A673 (cell line): ENCODE data around the gene PIRT.

Experiments
- CTCF ChIP-seq: fragments of 300-800, 200-600 bp; sonication (generic); conservative IDR thresholded peaks from 2 replicates; pipeline ENCODE4 v1.5.1; 2017; ENCODE audit warnings: low read depth, mild to moderate bottlenecking, antibody characterized with exemption, low read length, moderate library complexity, mixed read lengths
- EZH2 ChIP-seq: fragments of 200-600 bp; sonication (generic); IDR thresholded peaks from 2 replicates; pipeline ENCODE4 v1.6.1; 2017; ENCODE audit warnings: borderline replicate concordance, low read depth, mild to moderate bottlenecking, mixed read lengths, antibody characterized with exemption, low read length; ENCODE audit not compliant: poor library complexity, severe bottlenecking

GRCh38 chr17:10827898-10828552, 9.9 kb downstream of the PIRT start:
- TF ChIP-seq CTCF (no peak), EZH2 (no peak)
